HepG2 (cell line): Measurements from ENCODE around the gene NUAK2. TPM values are rescaled to one million over a fixed set of nuclear protein-coding genes. Genes with fewer than 3 reads are reported as not detected.

ENCODE experiments used
- ATAC-seq: fragments of 200-7000 bp; cut with Tn5 transposase; 3 replicates; pipeline ENCODE4 v1.9.1; 2020; ENCODE audit warnings: mild to moderate bottlenecking, moderate library complexity
- BruUV-seq: library from RNA; stranded (reverse); fragments of 400-500 nt; replicated peaks from 2 replicates; lab custom pipeline; 2021; lab: Mats Ljungman, UMichigan
- CTCF ChIA-PET: fragments of 300-600 bp; formaldehyde crosslinking; extraction: SDS; loops from one replicate; lab custom pipeline; 2021; ENCODE audit warnings: low total read pairs, inconsistent platforms, low intra/inter-chr PET ratio; lab: Yijun Ruan, JAX
- POLR2A ChIA-PET: fragments of 350-600 bp; sonication (Branson Sonifier 250); formaldehyde crosslinking; loops from one replicate; lab custom pipeline; 2020; ENCODE audit warnings: antibody characterized with exemption, inconsistent platforms; lab: Yijun Ruan, JAX
- DNase-seq: peaks from one replicate; pipeline ENCODE4 v3.0.0-alpha.2; 2015; ENCODE audit warnings: low spot score
- FAIRE-seq: peaks from 3 replicates; lab custom pipeline; 2011; peaks lifted over from hg19 to GRCh38; lab: Jason Lieb, UNC
- H2AFZ ChIP-seq: one replicate; pipeline ENCODE4 v1.6.1; 2011; ENCODE audit warnings: low read length, inconsistent platforms
- H3K27ac ChIP-seq: fragments of 300-600 bp; 3 replicates; pipeline ENCODE4 v1.8.0; 2011; ENCODE audit warnings: mixed run types, mild to moderate bottlenecking, mixed read lengths, low read length, inconsistent platforms; ENCODE audit not compliant: insufficient read depth; ENCODE audit errors: extremely low read length
- H3K27me3 ChIP-seq, 2 experiments: fragments of 200-600 bp in 1 of 2; 2 replicates in 1 of 2; 3 replicates in 1 of 2; pipeline versions ENCODE4 v1.6.0 to v1.8.0; 2011; ENCODE audit warnings: low read length in 2 of 2, mild to moderate bottlenecking in 2 of 2, moderate library complexity in 2 of 2, inconsistent platforms in 1 of 2; ENCODE audit not compliant: insufficient read depth in 2 of 2, control insufficient read depth in 1 of 2
- H3K36me3 ChIP-seq, 2 experiments: fragments of 200-600 bp in 1 of 2; replicated peaks in 1 of 2; 2 replicates in 1 of 2; 3 replicates in 1 of 2; pipeline versions ENCODE4 v1.5.1 to v1.8.0; 2011; ENCODE audit warnings: low read length in 2 of 2, inconsistent platforms in 1 of 2; ENCODE audit not compliant: insufficient read depth in 2 of 2, control insufficient read depth in 1 of 2
- H3K4me1 ChIP-seq: 2 replicates; pipeline ENCODE4 v1.5.1; 2012; ENCODE audit warnings: low read length, inconsistent platforms; ENCODE audit not compliant: insufficient read depth
- H3K4me2 ChIP-seq: 2 replicates; pipeline ENCODE4 v1.6.0; 2011; ENCODE audit warnings: low read depth, low read length, inconsistent platforms
- H3K4me3 ChIP-seq, 3 experiments: fragments of 200-600 bp in 1 of 3; sonication (generic), shearing (Covaris generic) in 1 of 3; replicated peaks in 1 of 3; 2 replicates each; pipeline ENCODE4 v1.5.1; 2011 to 2016; ENCODE audit warnings: low read length in 3 of 3, inconsistent platforms in 2 of 3, low read depth in 2 of 3, mild to moderate bottlenecking in 2 of 3, control low read depth in 1 of 3, mixed read lengths in 1 of 3; ENCODE audit not compliant: insufficient read depth in 1 of 3
- H3K79me2 ChIP-seq: one replicate; pipeline ENCODE4 v1.6.1; 2011; ENCODE audit warnings: low read length, inconsistent platforms; ENCODE audit not compliant: insufficient read depth
- H3K9ac ChIP-seq: 2 replicates; pipeline ENCODE4 v1.6.0; 2011; ENCODE audit warnings: mild to moderate bottlenecking, low read depth, low read length, inconsistent platforms; ENCODE audit not compliant: insufficient read depth
- H3K9me3 ChIP-seq: 2 replicates; pipeline ENCODE4 v1.5.1; 2012; ENCODE audit warnings: mild to moderate bottlenecking, low read length
- H4K20me1 ChIP-seq: 2 replicates; pipeline ENCODE4 v1.6.0; 2011; ENCODE audit warnings: inconsistent platforms, mild to moderate bottlenecking, low read length, moderate library complexity; ENCODE audit not compliant: insufficient read depth
- NFKBIZ ChIP-seq: IDR thresholded peaks from 2 replicates; pipeline ENCODE4 v1.6.1; 2018; ENCODE audit warnings: missing genetic modification reagents, missing compliant biosample characterization
- PHF21A ChIP-seq: sonication (generic); formaldehyde crosslinking; IDR thresholded peaks from 2 replicates; pipeline ENCODE4 v1.5.0; 2020; ENCODE audit warnings: mild to moderate bottlenecking, missing genetic modification reagents
- SKIL ChIP-seq: sonication (generic); formaldehyde crosslinking; IDR thresholded peaks from 2 replicates; pipeline ENCODE4 v1.8.0; 2022; ENCODE audit warnings: missing genetic modification reagents, mild to moderate bottlenecking, moderate library complexity, borderline replicate concordance
- TCF7L2 ChIP-seq: IDR thresholded peaks from 2 replicates; pipeline ENCODE4 v1.6.1; 2011; ENCODE audit warnings: mild to moderate bottlenecking, low read depth, low read length, moderate library complexity
- ZNF281 ChIP-seq: sonication (generic); formaldehyde crosslinking; IDR thresholded peaks from 2 replicates; pipeline ENCODE4 v1.4.0; 2020; ENCODE audit warnings: missing genetic modification reagents, borderline replicate concordance
- ZNF639 ChIP-seq: conservative IDR thresholded peaks from 2 replicates; pipeline ENCODE4 v1.6.1; 2018; ENCODE audit warnings: missing genetic modification reagents
- ZNF687 ChIP-seq: sonication (generic); formaldehyde crosslinking; IDR thresholded peaks from 2 replicates; pipeline ENCODE4 v1.5.1; 2020; ENCODE audit warnings: mild to moderate bottlenecking, missing genetic modification reagents, moderate library complexity
- ZNF737 ChIP-seq: sonication (generic); formaldehyde crosslinking; IDR thresholded peaks from 2 replicates; pipeline ENCODE4 v1.5.0; 2020; ENCODE audit warnings: missing genetic modification reagents, mild to moderate bottlenecking, borderline replicate concordance
- ZNF772 ChIP-seq: sonication (generic); formaldehyde crosslinking; IDR thresholded peaks from 2 replicates; pipeline ENCODE4 v1.5.0; 2020; ENCODE audit warnings: mild to moderate bottlenecking, missing genetic modification reagents
- ZNF841 ChIP-seq: sonication (generic); formaldehyde crosslinking; IDR thresholded peaks from 2 replicates; pipeline ENCODE4 v1.8.1; 2023; ENCODE audit warnings: missing genetic modification reagents, borderline replicate concordance
- WGBS: methylation state at CpG from one replicate; pipeline ENCODE4 v1.1.6; 2017; ENCODE audit warnings: low lambda C conversion rate; 5-methylcytosine and 5-hydroxymethylcytosine counted together
- in situ Hi-C: cut with HindIII; loops from 2 replicates; pipeline ENCODE4 v1.10.0; 2017; ENCODE audit warnings: low pct_unique_long_range_greater_than_20kb; ENCODE audit not compliant: extremely low pct_ligation_motif_present
- intact Hi-C: fragments of 100-400 bp; cut with micrococcal nuclease; formaldehyde crosslinking; loops from one replicate; pipeline ENCODE4 v1.10.0; 2022; ENCODE audit not compliant: unreplicated experiment
- polyA plus RNA-seq, 8 experiments: library from polyadenylated mRNA; depleted of rRNA in 3 of 8; stranded (reverse) in 7 of 8; unstranded in 1 of 8; fragments of >200 nt; fragmentation: Illumina TruSeq in 4 of 8; extraction: Trizol in 4 of 8; gene quantifications; 2 replicates each; pipeline versions ENCODE4 v1.2.1 to v1.2.3, GENCODE V29; 2011 to 2016; ENCODE audit warnings: low read depth in 4 of 8, missing spikeins in 1 of 8, mixed read lengths in 1 of 8; ENCODE audit not compliant: insufficient read depth in 1 of 8
- total RNA-seq, 5 experiments: library from RNA; depleted of rRNA; stranded (reverse); fragments of >200 nt; fragmentation: Illumina TruSeq; extraction: Trizol; gene quantifications; 2 replicates each; pipeline ENCODE4 v1.2.3, GENCODE V29; 2016; ENCODE audit warnings: low read depth in 1 of 5

Gene NUAK2
- total and polyA plus RNA-seq, 2 of the 13 experiments (the other 11 are each of a cell fraction or from before 2014, with no cell fraction given): 0.75 to 1.1 TPM

- 0 out of 2 replicates have a peak, but pooled peaks have one; percentile 5 for TF ChIP-seq NFKBIZ
- 0 out of 2 replicates have a peak, but pooled peaks have one; percentile 45 for TF ChIP-seq SKIL
- 0 out of 2 replicates have a peak, but pooled peaks have one; percentile 39 for TF ChIP-seq ZNF841
- TF ChIP-seq ZNF281: peak; percentile 10; the same call in 1 of the 2 replicates
- no peak for TF ChIP-seq ZNF772 (CRISPR knock-in tag)
Observed at GRCh38 chr1:205274041-205274691, 47.4 kb downstream of the NUAK2 start (continued).

GRCh38 chr1:205273551-205273982 is 48.0 kb downstream of the NUAK2 start:
- POLR2A ChIA-PET: interaction anchor here (1.0 to 3.3 kb wide), 7 partner anchors 11 to 51 kb away, joined by 3 to 32 read pairs (median 5); partner anchors contain the start of gene NUAK2
- peak; percentile 65 for DNase-seq
- no peak overlapping the region for H3K4me2 ChIP-seq
- peaks cover 2 to 28% of the 10 kb centered on the region in 2 experiments; a peak in 4 of 5 replicates for H3K27me3 ChIP-seq
- H4K20me1 ChIP-seq: no peaks in the 10 kb centered on the region
- no peaks in the 10 kb centered on the region for H3K79me2 ChIP-seq
- H3K27ac ChIP-seq: no peak overlapping the region
- no peaks in the 10 kb centered on the region for H3K36me3 ChIP-seq
- intact Hi-C loops (loop anchor here (1.0 kb wide), 2 partner anchors 48 to 52 kb away; partner anchors contain the start of gene NUAK2), in situ Hi-C loops (loop anchor here (5.0 kb wide), 1 partner anchor 49 kb away; the partner anchor contains the start of gene NUAK2)
- no peak overlapping the region for H3K4me3 ChIP-seq
- CTCF ChIA-PET: interaction anchor here (1.1 to 5.5 kb wide), 5 partner anchors 11 to 62 kb away, joined by 4 to 150 read pairs (median 6); partner anchors contain the start of gene NUAK2
- H3K9me3 ChIP-seq: no peaks in the 10 kb centered on the region
- 0% methylated on average over 5 of the region's 7 CpGs for WGBS
- no peak overlapping the region for H3K9ac ChIP-seq
- H3K4me1 ChIP-seq: peaks cover 32% of the 10 kb centered on the region
- ATAC-seq: peak; percentile 86
- FAIRE-seq: peak; percentile 75
- no peak overlapping the region for H2AFZ ChIP-seq
- BruUV-seq: no TSS peak
- no peak for TF ChIP-seq TCF7L2
- peak; percentile 51 for TF ChIP-seq ZNF687
- 0 out of 2 replicates have a peak, but pooled peaks have one; percentile 49 for TF ChIP-seq ZNF737 (CRISPR knock-in tag)
- TF ChIP-seq PHF21A (CRISPR knock-in tag): 0 out of 2 replicates have a peak, but pooled peaks have one; percentile 1
- no peak for TF ChIP-seq ZNF639 (CRISPR knock-in tag)
